NB4 (cell line): ENCODE measurements around the gene CD48.
"Not testable (repeated sequence)": the region's sequence is repeated elsewhere in the genome, so short reads cannot be mapped to it uniquely, and the experiment has no call there.

Source experiments
- DNase-seq: peaks from one replicate; pipeline ENCODE4 v3.0.0; 2010; ENCODE audit warnings: low read depth
- H3K4me3 ChIP-seq: one replicate; pipeline ENCODE4 v1.5.1; 2011; ENCODE audit warnings: mild to moderate bottlenecking, low read depth, low read length, moderate library complexity
- MYC ChIP-seq: IDR thresholded peaks from 2 replicates; pipeline ENCODE4 v1.6.1; 2011; ENCODE audit warnings: low read depth, low read length
- POLR2A ChIP-seq: IDR thresholded peaks from 2 replicates; pipeline ENCODE4 v1.6.1; 2011; ENCODE audit warnings: mild to moderate bottlenecking; ENCODE audit not compliant: insufficient read length; ENCODE audit errors: extremely low read depth
- TF ChIP-seq, protein P1 (sequence below): IDR thresholded peaks from one replicate; pipeline ENCODE4 v1.5.1; 2012; ENCODE audit warnings: low read depth, low read length
- TF ChIP-seq, protein P2 (sequence below): IDR thresholded peaks from 2 replicates; pipeline ENCODE4 v1.6.1; 2011; ENCODE audit warnings: low read depth, low read length

The CD48 gene

DNA sequence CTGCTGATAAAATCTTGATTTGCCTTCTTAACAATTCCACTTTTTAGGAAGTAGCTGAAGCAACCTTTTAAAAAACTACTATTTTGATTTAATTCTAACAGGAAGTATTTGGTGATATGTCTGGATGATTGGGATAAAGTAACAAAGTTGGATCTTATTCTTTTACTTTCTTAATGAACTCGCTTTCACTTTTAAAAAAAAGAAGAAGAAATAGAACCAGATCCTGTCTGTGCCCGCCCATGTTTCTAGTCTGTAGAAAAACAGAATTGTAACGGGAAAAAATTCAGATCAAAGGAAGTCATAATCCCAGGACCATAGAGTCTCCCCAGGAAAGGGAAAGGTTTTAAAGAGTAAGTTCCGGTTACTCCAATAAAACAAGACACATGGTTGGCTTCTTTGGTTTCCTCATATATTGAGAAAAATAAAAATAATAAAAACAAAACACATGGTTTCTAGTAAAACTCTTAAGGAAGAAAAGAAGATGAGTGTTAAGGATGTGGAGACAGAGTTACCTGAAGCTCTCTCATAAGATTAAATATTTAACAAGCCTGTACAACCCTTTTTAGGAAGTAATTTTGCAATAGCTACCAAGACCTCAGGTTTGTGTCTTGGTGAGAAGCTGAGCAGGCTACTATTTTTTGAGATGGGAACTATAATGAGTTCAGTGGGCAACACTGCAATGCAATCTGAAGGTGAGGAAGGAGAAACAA, 4.9 kb downstream of the CD48 start:
- DNase-seq, result peak; percentile 23
- TF ChIP-seq, protein P1, sequence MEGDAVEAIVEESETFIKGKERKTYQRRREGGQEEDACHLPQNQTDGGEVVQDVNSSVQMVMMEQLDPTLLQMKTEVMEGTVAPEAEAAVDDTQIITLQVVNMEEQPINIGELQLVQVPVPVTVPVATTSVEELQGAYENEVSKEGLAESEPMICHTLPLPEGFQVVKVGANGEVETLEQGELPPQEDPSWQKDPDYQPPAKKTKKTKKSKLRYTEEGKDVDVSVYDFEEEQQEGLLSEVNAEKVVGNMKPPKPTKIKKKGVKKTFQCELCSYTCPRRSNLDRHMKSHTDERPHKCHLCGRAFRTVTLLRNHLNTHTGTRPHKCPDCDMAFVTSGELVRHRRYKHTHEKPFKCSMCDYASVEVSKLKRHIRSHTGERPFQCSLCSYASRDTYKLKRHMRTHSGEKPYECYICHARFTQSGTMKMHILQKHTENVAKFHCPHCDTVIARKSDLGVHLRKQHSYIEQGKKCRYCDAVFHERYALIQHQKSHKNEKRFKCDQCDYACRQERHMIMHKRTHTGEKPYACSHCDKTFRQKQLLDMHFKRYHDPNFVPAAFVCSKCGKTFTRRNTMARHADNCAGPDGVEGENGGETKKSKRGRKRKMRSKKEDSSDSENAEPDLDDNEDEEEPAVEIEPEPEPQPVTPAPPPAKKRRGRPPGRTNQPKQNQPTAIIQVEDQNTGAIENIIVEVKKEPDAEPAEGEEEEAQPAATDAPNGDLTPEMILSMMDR, result no peak
- TF ChIP-seq POLR2A (no peak), MYC (no peak)
- TF ChIP-seq, protein P2, sequence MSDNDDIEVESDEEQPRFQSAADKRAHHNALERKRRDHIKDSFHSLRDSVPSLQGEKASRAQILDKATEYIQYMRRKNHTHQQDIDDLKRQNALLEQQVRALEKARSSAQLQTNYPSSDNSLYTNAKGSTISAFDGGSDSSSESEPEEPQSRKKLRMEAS, result no peak
- H3K4me3 ChIP-seq, result no peak overlapping the region

DNA sequence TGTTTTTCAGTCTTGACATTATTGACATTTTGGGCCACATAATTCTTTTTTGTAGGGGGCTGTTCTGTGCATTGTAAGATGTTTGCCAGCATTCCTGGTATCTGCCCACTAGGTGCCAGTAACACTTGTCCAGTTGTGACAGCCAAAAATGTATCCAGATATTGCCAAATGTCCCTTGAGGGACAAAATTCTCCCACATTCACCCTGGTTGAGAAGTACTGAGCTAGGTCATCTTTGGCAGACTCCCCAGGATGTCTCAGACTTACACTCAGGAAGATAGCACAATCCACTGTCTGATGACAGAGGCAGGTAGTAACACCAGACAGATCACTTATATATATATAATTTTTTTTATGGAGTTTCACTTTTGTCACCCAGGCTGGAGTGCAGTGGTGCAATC, 5.9 kb downstream of the CD48 start:
- no peak for TF ChIP-seq MYC
- TF ChIP-seq, protein P1, result peak; percentile 11
- DNase-seq, result peak; percentile 14
- no peak overlapping the region for H3K4me3 ChIP-seq

DNA sequence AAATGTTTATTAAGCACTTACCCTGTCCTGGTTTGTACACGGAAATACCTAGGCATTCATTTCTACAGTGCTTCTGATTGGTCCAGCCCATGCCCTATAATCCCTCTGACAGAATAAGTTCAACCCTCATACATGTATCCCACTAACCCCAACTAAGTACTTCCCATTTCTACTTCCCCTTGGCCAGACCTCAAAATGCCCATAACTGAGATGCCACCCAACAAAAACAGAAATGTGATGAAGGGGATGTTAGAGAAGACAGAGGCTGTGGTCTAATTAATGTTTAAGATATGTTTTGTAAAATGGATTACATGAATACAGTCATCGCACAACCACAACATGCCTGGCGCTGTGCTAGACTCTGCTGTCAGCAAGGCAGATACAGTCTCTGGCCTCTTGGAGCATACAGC, 6.4 kb downstream of the CD48 start:
- H3K4me3 ChIP-seq, result not testable (repeated sequence)
- DNase-seq, result peak; percentile 70

DNA sequence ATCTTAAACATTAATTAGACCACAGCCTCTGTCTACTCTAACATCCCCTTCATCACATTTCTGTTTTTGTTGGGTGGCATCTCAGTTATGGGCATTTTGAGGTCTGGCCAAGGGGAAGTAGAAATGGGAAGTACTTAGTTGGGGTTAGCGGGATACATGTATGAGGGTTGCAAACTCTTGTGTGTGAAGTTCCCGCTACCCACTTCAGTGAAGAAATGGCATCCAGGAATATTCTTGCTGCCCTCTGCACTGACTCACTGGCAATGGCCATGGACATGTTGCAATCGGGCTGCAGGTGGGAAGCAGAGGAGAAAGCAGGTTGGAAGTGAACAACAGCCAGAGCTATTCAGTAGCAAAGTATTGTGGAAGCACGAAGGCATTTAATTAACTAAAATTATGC, 7.4 kb downstream of the CD48 start:
- TF ChIP-seq, protein P2, result no peak
- TF ChIP-seq, protein P1, result no peak
- no peak for TF ChIP-seq POLR2A
- no peak for TF ChIP-seq MYC
- H3K4me3 ChIP-seq, result no peak overlapping the region
- peak; percentile 88 for DNase-seq

DNA sequence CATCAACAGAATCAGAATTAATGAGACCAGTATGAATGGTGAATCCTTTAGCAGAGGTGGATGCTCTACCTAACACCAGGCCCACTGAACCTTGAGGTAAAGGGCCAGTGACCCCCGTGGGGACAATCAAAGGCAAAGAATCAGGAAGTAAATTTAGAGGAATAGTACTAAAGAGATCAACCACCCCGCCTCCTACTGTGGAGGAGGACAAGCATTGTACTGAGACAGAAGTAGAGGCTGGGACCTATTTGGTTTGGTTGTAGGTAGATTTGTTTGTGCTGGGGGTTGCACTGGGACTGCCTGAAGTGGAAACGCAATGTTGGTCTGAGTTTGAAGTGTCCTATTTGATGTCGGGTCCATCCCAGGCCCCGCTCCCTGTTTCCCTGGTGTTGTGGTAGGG, 9.5 kb downstream of the CD48 start:
- TF ChIP-seq, protein P2, result no peak
- TF ChIP-seq, protein P1, result no peak
- TF ChIP-seq MYC, result no peak
- TF ChIP-seq POLR2A, result no peak
- DNase-seq, result peak; percentile 19
- H3K4me3 ChIP-seq, result no peak overlapping the region

DNA sequence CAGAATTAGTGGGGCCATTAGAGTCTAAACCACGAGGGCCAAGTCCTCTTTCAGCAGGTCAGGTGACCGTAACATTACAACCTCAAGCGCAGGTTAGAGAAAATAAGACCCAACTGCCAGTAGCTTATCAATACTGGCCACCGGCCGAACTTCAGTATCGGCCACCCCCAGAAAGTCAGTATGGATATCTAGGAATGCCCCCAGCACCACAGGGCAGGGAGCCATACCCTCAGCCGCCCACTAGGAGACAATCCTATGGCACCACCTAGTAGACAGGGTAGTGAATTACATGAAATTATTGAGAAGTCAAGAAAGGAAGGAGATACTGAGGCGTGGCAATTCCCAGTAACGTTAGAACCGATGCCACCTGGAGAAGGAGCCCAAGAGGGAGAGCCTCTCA, 19.2 kb downstream of the CD48 start:
- TF ChIP-seq, protein P1, result peak; percentile 14
- not testable (repeated sequence) for H3K4me3 ChIP-seq, DNase-seq

DNA sequence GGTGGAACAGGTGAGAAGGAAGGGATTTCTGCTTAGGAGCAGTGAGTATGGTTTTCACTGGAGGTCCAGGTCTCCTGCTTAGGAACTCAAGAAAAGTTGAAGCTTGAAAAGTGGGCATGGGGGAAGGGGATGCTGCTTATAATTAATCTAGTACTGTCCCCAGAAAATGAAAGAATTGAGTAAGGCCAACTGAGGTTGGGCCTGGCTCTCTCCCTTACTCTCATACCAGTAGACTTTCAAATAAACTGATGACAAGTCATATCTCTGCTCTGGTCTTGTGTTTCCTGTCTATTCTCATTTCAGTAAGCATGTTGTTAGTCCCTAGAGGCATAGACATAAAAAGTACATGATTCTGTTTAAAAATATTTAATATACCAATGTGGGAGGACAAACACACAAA, 26.4 kb downstream of the CD48 start:
- H3K4me3 ChIP-seq, result no peak overlapping the region
- DNase-seq, result no peak
- TF ChIP-seq MYC (no peak), POLR2A (no peak)
- TF ChIP-seq, protein P2, result no peak
- TF ChIP-seq, protein P1, result no peak
